HEK293 (cell line): Measurements from ENCODE around the gene KMT2D.

ENCODE experiments used
- CTCF ChIA-PET: fragments of 350-600 bp; formaldehyde crosslinking; extraction: SDS; loops from one replicate; lab custom pipeline; 2021; ENCODE audit warnings: antibody characterized with exemption; lab: Yijun Ruan, JAX
- POLR2A ChIA-PET: fragments of 300-600 bp; formaldehyde crosslinking; extraction: SDS; loops from one replicate; lab custom pipeline; 2020; ENCODE audit warnings: antibody characterized with exemption, inconsistent platforms; lab: Yijun Ruan, JAX
- H3K27ac ChIP-seq: fragments of 200-500 bp; sonication (Bioruptor generic); 2 replicates; pipeline ENCODE4 v1.5.1; 2014; ENCODE audit warnings: low read depth, low read length, control low read depth, inconsistent platforms; ENCODE audit errors: extremely low read depth
- H3K36me3 ChIP-seq, 2 experiments: fragments of 200-500 bp in 1 of 2; sonication (Bioruptor generic) in 1 of 2; 1 replicate in 1 of 2; 2 replicates in 1 of 2; pipeline ENCODE4 v1.5.1; 2014 to 2017; ENCODE audit warnings: inconsistent platforms in 2 of 2, low read length in 2 of 2; ENCODE audit not compliant: control insufficient read depth in 2 of 2, insufficient read depth in 1 of 2
- H3K4me1 ChIP-seq: fragments of 200-500 bp; sonication (Bioruptor generic); 2 replicates; pipeline ENCODE4 v1.5.1; 2014; ENCODE audit warnings: mild to moderate bottlenecking, low read length, inconsistent platforms; ENCODE audit not compliant: control insufficient read depth, insufficient read depth
- H3K4me3 ChIP-seq: 2 replicates; pipeline ENCODE4 v1.5.1; 2011; ENCODE audit warnings: low read depth, mild to moderate bottlenecking, control low read depth, low read length, moderate library complexity
- H3K9me3 ChIP-seq: fragments of 200-500 bp; sonication (Bioruptor generic); 2 replicates; pipeline ENCODE4 v1.5.1; 2014; ENCODE audit warnings: low read depth, low read length, inconsistent platforms; ENCODE audit not compliant: control insufficient read depth, insufficient read depth
- GLIS1 ChIP-seq: fragments of 450-650 bp; formaldehyde crosslinking; IDR thresholded peaks from 2 replicates; pipeline ENCODE4 v1.5.1; 2016; ENCODE audit warnings: missing biosample characterization, missing genetic modification characterization
- SCRT1 ChIP-seq: fragments of 450-650 bp; formaldehyde crosslinking; IDR thresholded peaks from 2 replicates; pipeline ENCODE4 v1.5.1; 2016; ENCODE audit warnings: missing biosample characterization, missing genetic modification characterization, borderline replicate concordance
- ZBTB48 ChIP-seq: fragments of 450-650 bp; formaldehyde crosslinking; IDR thresholded peaks from 2 replicates; pipeline ENCODE4 v1.5.1; 2016; ENCODE audit warnings: missing biosample characterization, missing genetic modification characterization
- ZFHX2 ChIP-seq: fragments of 450-650 bp; formaldehyde crosslinking; conservative IDR thresholded peaks from 2 replicates; pipeline ENCODE4 v1.5.1; 2016; ENCODE audit warnings: missing biosample characterization, missing genetic modification characterization
- ZNF140 ChIP-seq: fragments of 450-650 bp; formaldehyde crosslinking; IDR thresholded peaks from 2 replicates; pipeline ENCODE4 v1.5.1; 2016; ENCODE audit warnings: missing biosample characterization, missing genetic modification characterization
- ZNF16 ChIP-seq: fragments of 450-650 bp; formaldehyde crosslinking; IDR thresholded peaks from 2 replicates; pipeline ENCODE4 v1.5.1; 2016; ENCODE audit warnings: low read depth, missing biosample characterization, missing genetic modification characterization
- ZNF311 ChIP-seq: fragments of 450-650 bp; formaldehyde crosslinking; IDR thresholded peaks from 2 replicates; pipeline ENCODE4 v1.5.1; 2017; ENCODE audit warnings: missing biosample characterization, missing genetic modification characterization, borderline replicate concordance
- ZNF473 ChIP-seq: fragments of 450-650 bp; formaldehyde crosslinking; IDR thresholded peaks from 2 replicates; pipeline ENCODE4 v1.5.1; 2017; ENCODE audit warnings: missing biosample characterization, missing genetic modification characterization
- ZNF621 ChIP-seq: fragments of 450-650 bp; formaldehyde crosslinking; IDR thresholded peaks from 2 replicates; pipeline ENCODE4 v1.5.1; 2017; ENCODE audit warnings: missing biosample characterization, missing genetic modification characterization
- ZNF623 ChIP-seq: fragments of 450-650 bp; formaldehyde crosslinking; IDR thresholded peaks from 2 replicates; pipeline ENCODE4 v1.5.1; 2016; ENCODE audit warnings: missing biosample characterization, missing genetic modification characterization
- ZNF658 ChIP-seq: fragments of 450-650 bp; formaldehyde crosslinking; IDR thresholded peaks from 2 replicates; pipeline ENCODE4; 2016; ENCODE audit warnings: missing biosample characterization, missing genetic modification characterization
- ZNF664 ChIP-seq: fragments of 450-650 bp; formaldehyde crosslinking; IDR thresholded peaks from 2 replicates; pipeline ENCODE4 v1.5.1; 2016; ENCODE audit warnings: missing biosample characterization, missing genetic modification characterization
- TF ChIP-seq, protein P1 (sequence below): fragments of 450-650 bp; formaldehyde crosslinking; IDR thresholded peaks from 2 replicates; pipeline ENCODE4 v1.5.1; 2016; ENCODE audit warnings: missing biosample characterization, missing genetic modification characterization
- TF ChIP-seq, protein P2 (sequence below): fragments of 450-650 bp; formaldehyde crosslinking; IDR thresholded peaks from 2 replicates; pipeline ENCODE4 v1.5.1; 2016; ENCODE audit warnings: missing biosample characterization, missing genetic modification characterization
- TF ChIP-seq, protein P3 (sequence below): fragments of 450-650 bp; formaldehyde crosslinking; IDR thresholded peaks from 2 replicates; pipeline ENCODE4 v1.5.1; 2016; ENCODE audit warnings: missing biosample characterization, missing genetic modification characterization
- TF ChIP-seq, protein P4 (sequence below): fragments of 450-650 bp; formaldehyde crosslinking; IDR thresholded peaks from 2 replicates; pipeline ENCODE4 v1.5.1; 2016; ENCODE audit warnings: missing biosample characterization, missing genetic modification characterization

The KMT2D gene

DNA sequence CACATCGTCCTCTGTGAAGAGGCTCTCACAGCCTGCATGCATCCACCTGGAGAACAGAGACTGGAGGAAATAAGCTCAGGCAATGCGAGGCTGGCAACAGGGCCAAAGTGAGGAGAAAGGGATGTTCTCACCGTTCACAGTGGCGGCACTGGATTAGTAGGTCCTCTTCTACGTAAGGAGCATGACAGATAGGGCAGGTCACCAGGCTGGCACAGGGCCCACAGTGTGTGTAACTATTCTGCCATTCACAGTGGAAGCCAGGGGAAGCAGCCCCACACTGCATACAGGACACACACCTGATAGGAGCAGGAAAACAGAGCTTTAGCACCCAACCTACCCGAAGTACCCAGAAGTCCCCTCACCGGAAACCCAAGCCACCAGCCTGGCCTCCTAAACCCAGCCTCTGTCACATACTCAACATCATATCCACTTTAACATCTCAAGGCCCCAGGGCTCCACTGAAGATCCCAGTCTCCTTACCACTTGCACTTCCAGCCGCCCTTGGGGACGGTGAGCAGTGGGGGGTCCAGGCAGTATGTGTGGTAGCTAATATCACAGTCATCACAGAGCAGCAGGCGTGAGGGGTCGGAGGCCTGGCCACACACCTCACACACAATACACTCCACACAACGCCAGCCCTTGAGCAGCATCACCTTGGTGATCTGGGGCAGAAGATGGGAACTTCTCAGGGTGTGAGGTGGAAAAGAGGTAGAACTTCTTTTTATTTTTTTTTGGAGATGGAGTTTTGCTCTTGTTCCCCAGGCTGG is 14.3 kb downstream of the KMT2D start:
- no peaks in the 10 kb centered on the region for H3K9me3 ChIP-seq
- ChIA-PET CTCF (interaction anchor here (0.6 to 1.3 kb wide), 9 partner anchors 9 to 459 kb away, joined by 3 to 5 read pairs (median 3); no protein-coding TSS in a partner anchor), POLR2A (interaction anchor here (0.5 to 1.0 kb wide), 5 partner anchors 12 to 863 kb away, joined by 3 to 8 read pairs (median 3); no protein-coding TSS in a partner anchor)
- H3K4me3 ChIP-seq, result no peak overlapping the region
- no peak overlapping the region for H3K27ac ChIP-seq
- TF ChIP-seq SCRT1 (tag by site-specific recombination), result no peak
- TF ChIP-seq GLIS1 (tag by site-specific recombination), result 0 out of 2 replicates have a peak, but pooled peaks have one; percentile 14
- no peaks in the 10 kb centered on the region for H3K4me1 ChIP-seq
- peaks cover 39 to 99% of the 10 kb centered on the region in 2 experiments for H3K36me3 ChIP-seq

DNA sequence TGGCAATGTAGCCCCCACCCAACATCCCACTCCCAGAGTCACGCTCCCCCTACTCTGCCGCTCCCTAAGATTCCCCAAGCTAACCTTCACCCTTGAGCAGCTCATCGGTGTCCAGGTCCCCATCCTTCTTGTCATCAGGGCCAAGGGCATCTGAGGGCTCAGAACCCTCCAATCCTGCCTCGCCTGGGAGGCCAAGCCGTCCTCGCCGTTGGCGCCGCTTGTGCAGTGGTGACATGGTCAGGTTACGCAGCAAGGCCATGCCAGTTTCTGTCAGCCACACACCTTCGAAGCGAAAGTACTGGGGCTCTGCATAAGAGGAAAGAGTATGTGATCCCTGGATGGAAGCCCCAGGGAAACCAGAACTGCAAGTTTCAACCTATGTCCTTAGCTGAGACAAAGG is 15.9 kb downstream of the KMT2D start:
- CTCF ChIA-PET, result interaction anchor here (0.6 to 2.7 kb wide), 17 partner anchors 10 to 256 kb away, joined by 3 to 18 read pairs (median 5); no protein-coding TSS in a partner anchor
- Histone ChIP-seq H3K4me3 (no peak overlapping the region), H3K4me1 (no peaks in the 10 kb centered on the region), H3K9me3 (no peaks in the 10 kb centered on the region), H3K36me3 (peaks cover 29 to 99% of the 10 kb centered on the region in 2 experiments), H3K27ac (no peak overlapping the region)
- POLR2A ChIA-PET, result interaction anchor here (0.6 to 0.9 kb wide), 2 partner anchors 8 to 15 kb away, joined by 7 to 8 read pairs; no protein-coding TSS in a partner anchor
- TF ChIP-seq ZBTB48 (tag by site-specific recombination) (no peak), ZNF621 (tag by site-specific recombination) (no peak), ZNF473 (tag by site-specific recombination) (no peak), ZNF623 (tag by site-specific recombination) (no peak), ZNF658 (tag by site-specific recombination) (no peak), ZNF140 (no peak), SCRT1 (tag by site-specific recombination) (no peak), ZFHX2 (tag by site-specific recombination) (no peak), ZNF16 (tag by site-specific recombination) (no peak), ZNF664 (no peak), ZNF311 (no peak)
- TF ChIP-seq, protein P1, sequence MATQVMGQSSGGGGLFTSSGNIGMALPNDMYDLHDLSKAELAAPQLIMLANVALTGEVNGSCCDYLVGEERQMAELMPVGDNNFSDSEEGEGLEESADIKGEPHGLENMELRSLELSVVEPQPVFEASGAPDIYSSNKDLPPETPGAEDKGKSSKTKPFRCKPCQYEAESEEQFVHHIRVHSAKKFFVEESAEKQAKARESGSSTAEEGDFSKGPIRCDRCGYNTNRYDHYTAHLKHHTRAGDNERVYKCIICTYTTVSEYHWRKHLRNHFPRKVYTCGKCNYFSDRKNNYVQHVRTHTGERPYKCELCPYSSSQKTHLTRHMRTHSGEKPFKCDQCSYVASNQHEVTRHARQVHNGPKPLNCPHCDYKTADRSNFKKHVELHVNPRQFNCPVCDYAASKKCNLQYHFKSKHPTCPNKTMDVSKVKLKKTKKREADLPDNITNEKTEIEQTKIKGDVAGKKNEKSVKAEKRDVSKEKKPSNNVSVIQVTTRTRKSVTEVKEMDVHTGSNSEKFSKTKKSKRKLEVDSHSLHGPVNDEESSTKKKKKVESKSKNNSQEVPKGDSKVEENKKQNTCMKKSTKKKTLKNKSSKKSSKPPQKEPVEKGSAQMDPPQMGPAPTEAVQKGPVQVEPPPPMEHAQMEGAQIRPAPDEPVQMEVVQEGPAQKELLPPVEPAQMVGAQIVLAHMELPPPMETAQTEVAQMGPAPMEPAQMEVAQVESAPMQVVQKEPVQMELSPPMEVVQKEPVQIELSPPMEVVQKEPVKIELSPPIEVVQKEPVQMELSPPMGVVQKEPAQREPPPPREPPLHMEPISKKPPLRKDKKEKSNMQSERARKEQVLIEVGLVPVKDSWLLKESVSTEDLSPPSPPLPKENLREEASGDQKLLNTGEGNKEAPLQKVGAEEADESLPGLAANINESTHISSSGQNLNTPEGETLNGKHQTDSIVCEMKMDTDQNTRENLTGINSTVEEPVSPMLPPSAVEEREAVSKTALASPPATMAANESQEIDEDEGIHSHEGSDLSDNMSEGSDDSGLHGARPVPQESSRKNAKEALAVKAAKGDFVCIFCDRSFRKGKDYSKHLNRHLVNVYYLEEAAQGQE, result no peak
- TF ChIP-seq, protein P2, sequence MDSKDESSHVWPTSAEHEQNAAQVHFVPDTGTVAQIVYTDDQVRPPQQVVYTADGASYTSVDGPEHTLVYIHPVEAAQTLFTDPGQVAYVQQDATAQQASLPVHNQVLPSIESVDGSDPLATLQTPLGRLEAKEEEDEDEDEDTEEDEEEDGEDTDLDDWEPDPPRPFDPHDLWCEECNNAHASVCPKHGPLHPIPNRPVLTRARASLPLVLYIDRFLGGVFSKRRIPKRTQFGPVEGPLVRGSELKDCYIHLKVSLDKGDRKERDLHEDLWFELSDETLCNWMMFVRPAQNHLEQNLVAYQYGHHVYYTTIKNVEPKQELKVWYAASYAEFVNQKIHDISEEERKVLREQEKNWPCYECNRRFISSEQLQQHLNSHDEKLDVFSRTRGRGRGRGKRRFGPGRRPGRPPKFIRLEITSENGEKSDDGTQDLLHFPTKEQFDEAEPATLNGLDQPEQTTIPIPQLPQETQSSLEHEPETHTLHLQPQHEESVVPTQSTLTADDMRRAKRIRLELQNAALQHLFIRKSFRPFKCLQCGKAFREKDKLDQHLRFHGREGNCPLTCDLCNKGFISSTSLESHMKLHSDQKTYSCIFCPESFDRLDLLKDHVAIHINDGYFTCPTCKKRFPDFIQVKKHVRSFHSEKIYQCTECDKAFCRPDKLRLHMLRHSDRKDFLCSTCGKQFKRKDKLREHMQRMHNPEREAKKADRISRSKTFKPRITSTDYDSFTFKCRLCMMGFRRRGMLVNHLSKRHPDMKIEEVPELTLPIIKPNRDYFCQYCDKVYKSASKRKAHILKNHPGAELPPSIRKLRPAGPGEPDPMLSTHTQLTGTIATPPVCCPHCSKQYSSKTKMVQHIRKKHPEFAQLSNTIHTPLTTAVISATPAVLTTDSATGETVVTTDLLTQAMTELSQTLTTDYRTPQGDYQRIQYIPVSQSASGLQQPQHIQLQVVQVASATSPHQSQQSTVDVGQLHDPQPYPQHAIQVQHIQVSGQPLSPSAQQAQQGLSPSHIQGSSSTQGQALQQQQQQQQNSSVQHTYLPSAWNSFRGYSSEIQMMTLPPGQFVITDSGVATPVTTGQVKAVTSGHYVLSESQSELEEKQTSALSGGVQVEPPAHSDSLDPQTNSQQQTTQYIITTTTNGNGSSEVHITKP (tag by site-specific recombination), result no peak
- TF ChIP-seq, protein P3, sequence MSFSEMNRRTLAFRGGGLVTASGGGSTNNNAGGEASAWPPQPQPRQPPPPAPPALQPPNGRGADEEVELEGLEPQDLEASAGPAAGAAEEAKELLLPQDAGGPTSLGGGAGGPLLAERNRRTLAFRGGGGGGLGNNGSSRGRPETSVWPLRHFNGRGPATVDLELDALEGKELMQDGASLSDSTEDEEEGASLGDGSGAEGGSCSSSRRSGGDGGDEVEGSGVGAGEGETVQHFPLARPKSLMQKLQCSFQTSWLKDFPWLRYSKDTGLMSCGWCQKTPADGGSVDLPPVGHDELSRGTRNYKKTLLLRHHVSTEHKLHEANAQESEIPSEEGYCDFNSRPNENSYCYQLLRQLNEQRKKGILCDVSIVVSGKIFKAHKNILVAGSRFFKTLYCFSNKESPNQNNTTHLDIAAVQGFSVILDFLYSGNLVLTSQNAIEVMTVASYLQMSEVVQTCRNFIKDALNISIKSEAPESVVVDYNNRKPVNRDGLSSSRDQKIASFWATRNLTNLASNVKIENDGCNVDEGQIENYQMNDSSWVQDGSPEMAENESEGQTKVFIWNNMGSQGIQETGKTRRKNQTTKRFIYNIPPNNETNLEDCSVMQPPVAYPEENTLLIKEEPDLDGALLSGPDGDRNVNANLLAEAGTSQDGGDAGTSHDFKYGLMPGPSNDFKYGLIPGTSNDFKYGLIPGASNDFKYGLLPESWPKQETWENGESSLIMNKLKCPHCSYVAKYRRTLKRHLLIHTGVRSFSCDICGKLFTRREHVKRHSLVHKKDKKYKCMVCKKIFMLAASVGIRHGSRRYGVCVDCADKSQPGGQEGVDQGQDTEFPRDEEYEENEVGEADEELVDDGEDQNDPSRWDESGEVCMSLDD, result no peak
- TF ChIP-seq, protein P4, sequence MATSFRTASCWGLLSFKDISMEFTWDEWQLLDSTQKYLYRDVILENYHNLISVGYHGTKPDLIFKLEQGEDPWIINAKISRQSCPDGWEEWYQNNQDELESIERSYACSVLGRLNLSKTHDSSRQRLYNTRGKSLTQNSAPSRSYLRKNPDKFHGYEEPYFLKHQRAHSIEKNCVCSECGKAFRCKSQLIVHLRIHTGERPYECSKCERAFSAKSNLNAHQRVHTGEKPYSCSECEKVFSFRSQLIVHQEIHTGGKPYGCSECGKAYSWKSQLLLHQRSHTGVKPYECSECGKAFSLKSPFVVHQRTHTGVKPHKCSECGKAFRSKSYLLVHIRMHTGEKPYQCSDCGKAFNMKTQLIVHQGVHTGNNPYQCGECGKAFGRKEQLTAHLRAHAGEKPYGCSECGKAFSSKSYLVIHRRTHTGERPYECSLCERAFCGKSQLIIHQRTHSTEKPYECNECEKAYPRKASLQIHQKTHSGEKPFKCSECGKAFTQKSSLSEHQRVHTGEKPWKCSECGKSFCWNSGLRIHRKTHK (tag by site-specific recombination), result no peak
